ENCODE results near the gene DAP3. TPM values are rescaled to one million over a fixed set of nuclear protein-coding genes. Genes with fewer than 3 reads are reported as not detected.

Gene DAP3
- total and polyA plus RNA-seq, 9 of the 15 experiments (the other 6 are each of a cell fraction or from before 2014, with no cell fraction given) = 155 to 484 (median 298) TPM

- Histone ChIP-seq H3K4me3 (no peak overlapping the region), H3K4me2 (ENCODE audit: insufficient read depth, low read length) (no peak overlapping the region), H3K36me3 (ENCODE audit: control insufficient read depth, insufficient read depth, low read length) (peaks cover 65% of the 10 kb centered on the region), H3K27me3 (ENCODE audit: control insufficient read depth in 2 of 2, insufficient read depth in 2 of 2, low read length in 2 of 2) (no peaks in the 10 kb centered on the region), H3K9me3 (replicated peaks; ENCODE audit: control insufficient read depth, insufficient read depth, low read depth, low read length) (no peaks in the 10 kb centered on the region), H3K27ac (ENCODE audit: extremely low read depth, low read depth, low read length) (no peak overlapping the region), H3K9me1 (ENCODE audit: control insufficient read depth, insufficient read depth, low read length) (no peaks in the 10 kb centered on the region), H2AFZ (ENCODE audit: low read depth, low read length) (no peak overlapping the region), H3K79me2 (ENCODE audit: control insufficient read depth, insufficient read depth, low read length) (no peaks in the 10 kb centered on the region), H3K4me1 (replicated peaks in 1 of 2; ENCODE audit: control insufficient read depth in 2 of 2, insufficient read depth in 2 of 2, low read length in 2 of 2) (no peaks in the 10 kb centered on the region; a peak in 1 of 5 replicates), H4K20me1 (replicated peaks; ENCODE audit: control insufficient read depth, insufficient read depth, low read length) (no peaks in the 10 kb centered on the region), H3K9ac (ENCODE audit: insufficient read depth in 1 of 2, low read depth in 2 of 2, low read length in 2 of 2) (no peak overlapping the region)
- FAIRE-seq = no peak
- peak in 1 of 4 experiments; percentile 40 for DNase-seq (ENCODE audit: extremely low read depth in 1 of 4, low spot score in 3 of 4)
- WGBS (ENCODE audit: insufficient coverage, low coverage, missing lambda C conversion rate) = 83% methylated on average over 3 of the region's 4 CpGs
- ChIA-PET CTCF (ENCODE audit: low intra/inter-chr PET ratio) (no interaction called here), POLR2A (interaction anchor here (0.6 to 1.2 kb wide), 3 partner anchors 14 to 438 kb away, joined by 3 to 4 read pairs (median 3); no protein-coding TSS in a partner anchor)
- ATAC-seq = peak; percentile 88
- no TSS peak for BruUV-seq (replicated peaks)
- in situ Hi-C loops (cut with MboI) (no loop called here), intact Hi-C loops (cut with micrococcal nuclease) (no loop called here)
- TF ChIP-seq ETV1 (tag; conservative IDR thresholded peaks at IDR 0.05; ENCODE audit: low read depth) (peak; percentile 60), PRMT5 (CRISPR knock-in tag; IDR thresholded peaks at IDR 0.05) (no peak), TEAD1 (CRISPR knock-in tag; IDR thresholded peaks at IDR 0.05) (no peak), ZNF384 (IDR thresholded peaks at IDR 0.05; ENCODE audit: low read depth, low read length) (peak; percentile 67), ATF3 (IDR thresholded peaks at IDR 0.05) (peak; percentile 94), ATF3 (CRISPR knock-in tag; conservative IDR thresholded peaks at IDR 0.05) (no peak), MEIS2 (IDR thresholded peaks at IDR 0.05; ENCODE audit: partially characterized antibody) (peak; percentile 37), PHF21A (IDR thresholded peaks at IDR 0.05; ENCODE audit: borderline replicate concordance, low read depth) (no peak), SMAD4 (CRISPR knock-in tag; conservative IDR thresholded peaks at IDR 0.05) (0 out of 2 replicates have a peak, but pooled peaks have one; percentile 45), DMBX1 (CRISPR knock-in tag; IDR thresholded peaks at IDR 0.05; ENCODE audit: borderline replicate concordance) (peak; percentile 43; the same call in 1 of the 2 replicates), GABPA (tag; conservative IDR thresholded peaks at IDR 0.05; ENCODE audit: low read depth) (peak; percentile 59), ESRRA (IDR thresholded peaks at IDR 0.05; ENCODE audit: borderline replicate concordance, low read depth) (no peak), ZNF589 (CRISPR knock-in tag; IDR thresholded peaks at IDR 0.05; ENCODE audit: low read depth) (0 out of 2 replicates have a peak, but pooled peaks have one; percentile 38), JUND (IDR thresholded peaks at IDR 0.05; ENCODE audit: borderline replicate concordance, low read depth, low read length) (peak; percentile 56; the same call in 1 of the 2 replicates), JUND (tag; IDR thresholded peaks at IDR 0.05; ENCODE audit: borderline replicate concordance, low read depth, low read length) (no peak), PBX2 (CRISPR knock-in tag; IDR thresholded peaks at IDR 0.05; ENCODE audit: low read depth) (peak; percentile 61), PBX2 (tag; conservative IDR thresholded peaks at IDR 0.05; ENCODE audit: low read depth) (peak; percentile 53)
Observed at GRCh38 chr1:155776414-155776813, 87.5 kb downstream of the DAP3 start.
